ENCODE data around the gene RRP12.
A peak's percentile ranks its signal among the peaks of the same experiment; 100 is the strongest.

The RRP12 gene

GRCh38 chr10:97335188-97335619 lies 65.9 kb downstream of the RRP12 start:
- TF ChIP-seq EP300 (IDR thresholded peaks at IDR 0.05; ENCODE audit: borderline replicate concordance) (no peak), CREB1 (IDR thresholded peaks at IDR 0.05; ENCODE audit: low read depth) (no peak), EGR1 (IDR thresholded peaks at IDR 0.05) (no peak), TAF1 (IDR thresholded peaks at IDR 0.05; ENCODE audit: low read depth) (no peak)

- TF ChIP-seq CEBPB (IDR thresholded peaks at IDR 0.05) (0 out of 2 replicates have a peak, but pooled peaks have one; percentile 2), NFIC (IDR thresholded peaks at IDR 0.05) (peak; percentile 36; the same call in 1 of the 2 replicates), REST (IDR thresholded peaks at IDR 0.05; ENCODE audit: low read depth) (0 out of 2 replicates have a peak, but pooled peaks have one; percentile 5), EP300 (IDR thresholded peaks at IDR 0.05; ENCODE audit: borderline replicate concordance) (peak; percentile 79; the same call in 1 of the 2 replicates), YY1 (IDR thresholded peaks at IDR 0.05; ENCODE audit: low read depth) (peak; percentile 46; the same call in 1 of the 2 replicates), TEAD4 (IDR thresholded peaks at IDR 0.05) (no peak; the same call in 1 of the 2 replicates), ZBTB7A (IDR thresholded peaks at IDR 0.05; ENCODE audit: low read depth) (0 out of 2 replicates have a peak, but pooled peaks have one; percentile 43), TCF12 (IDR thresholded peaks at IDR 0.05; ENCODE audit: low read depth) (peak; percentile 61), CREB1 (IDR thresholded peaks at IDR 0.05; ENCODE audit: low read depth) (peak; percentile 84), EGR1 (IDR thresholded peaks at IDR 0.05) (peak; percentile 59; the same call in 1 of the 2 replicates), RAD21 (IDR thresholded peaks at IDR 0.05; ENCODE audit: low read depth) (no peak), FOXM1 (IDR thresholded peaks at IDR 0.05; ENCODE audit: borderline replicate concordance, low read depth) (no peak), TAF1 (IDR thresholded peaks at IDR 0.05; ENCODE audit: low read depth) (peak; percentile 77)
- TF ChIP-seq, protein P1, sequence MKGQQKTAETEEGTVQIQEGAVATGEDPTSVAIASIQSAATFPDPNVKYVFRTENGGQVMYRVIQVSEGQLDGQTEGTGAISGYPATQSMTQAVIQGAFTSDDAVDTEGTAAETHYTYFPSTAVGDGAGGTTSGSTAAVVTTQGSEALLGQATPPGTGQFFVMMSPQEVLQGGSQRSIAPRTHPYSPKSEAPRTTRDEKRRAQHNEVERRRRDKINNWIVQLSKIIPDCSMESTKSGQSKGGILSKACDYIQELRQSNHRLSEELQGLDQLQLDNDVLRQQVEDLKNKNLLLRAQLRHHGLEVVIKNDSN (IDR thresholded peaks at IDR 0.05) = peak; percentile 82
- TF ChIP-seq, protein P2, sequence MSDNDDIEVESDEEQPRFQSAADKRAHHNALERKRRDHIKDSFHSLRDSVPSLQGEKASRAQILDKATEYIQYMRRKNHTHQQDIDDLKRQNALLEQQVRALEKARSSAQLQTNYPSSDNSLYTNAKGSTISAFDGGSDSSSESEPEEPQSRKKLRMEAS (IDR thresholded peaks at IDR 0.05) = peak; percentile 94
Measured at GRCh38 chr10:97334370-97335175, 66.6 kb downstream of the RRP12 start, which contains the start of gene FRAT2. FRAT2 (minus strand) TSS chr10:97334729; CDS start chr10:97334572, 157 bp downstream.

GRCh38 chr10:97333601-97334369 lies 67.4 kb downstream of the RRP12 start:
- TF ChIP-seq CEBPB (IDR thresholded peaks at IDR 0.05) = no peak
- TF ChIP-seq NFIC (IDR thresholded peaks at IDR 0.05) = no peak
- TF ChIP-seq FOXM1 (IDR thresholded peaks at IDR 0.05; ENCODE audit: borderline replicate concordance, low read depth) = no peak
- no peak for TF ChIP-seq CREB1 (IDR thresholded peaks at IDR 0.05; ENCODE audit: low read depth)
- TF ChIP-seq, protein P2 (IDR thresholded peaks at IDR 0.05) = peak; percentile 77
- TF ChIP-seq TAF1 (IDR thresholded peaks at IDR 0.05; ENCODE audit: low read depth) = no peak
- no peak for TF ChIP-seq TCF12 (IDR thresholded peaks at IDR 0.05; ENCODE audit: low read depth)

DNA sequence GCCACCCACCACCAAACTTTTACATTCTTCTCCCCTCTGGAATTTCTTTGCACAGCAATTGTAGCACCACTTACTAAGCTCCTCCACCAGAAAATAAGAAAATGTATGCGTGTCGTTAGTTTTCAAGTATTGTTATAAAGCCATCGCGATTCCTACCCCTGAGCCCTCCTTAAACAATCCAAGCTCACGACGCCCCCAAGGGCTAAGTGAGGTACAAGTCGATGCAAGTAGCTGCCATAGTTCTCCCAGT lies 67.9 kb downstream of the RRP12 start:
- TF ChIP-seq RAD21 (IDR thresholded peaks at IDR 0.05; ENCODE audit: low read depth) (no peak), ZBTB7A (IDR thresholded peaks at IDR 0.05; ENCODE audit: low read depth) (no peak), REST (IDR thresholded peaks at IDR 0.05; ENCODE audit: low read depth) (no peak), NFIC (IDR thresholded peaks at IDR 0.05) (no peak), EP300 (IDR thresholded peaks at IDR 0.05; ENCODE audit: borderline replicate concordance) (no peak), TAF1 (IDR thresholded peaks at IDR 0.05; ENCODE audit: low read depth) (no peak), CREB1 (IDR thresholded peaks at IDR 0.05; ENCODE audit: low read depth) (no peak), TCF12 (IDR thresholded peaks at IDR 0.05; ENCODE audit: low read depth) (no peak), YY1 (IDR thresholded peaks at IDR 0.05; ENCODE audit: low read depth) (no peak)
- TF ChIP-seq, protein P1 (IDR thresholded peaks at IDR 0.05) = no peak
- TF ChIP-seq, protein P2 (IDR thresholded peaks at IDR 0.05) = no peak
